ENCODE data around the gene RYR3. TPM values are rescaled to one million over a fixed set of nuclear protein-coding genes. Genes with fewer than 3 reads are reported as not detected.

The RYR3 gene
- total and polyA plus RNA-seq, 7 experiments from 2014 or later: 0.10 to 5.3 (median 1.2) TPM; not detected in 3

DNA sequence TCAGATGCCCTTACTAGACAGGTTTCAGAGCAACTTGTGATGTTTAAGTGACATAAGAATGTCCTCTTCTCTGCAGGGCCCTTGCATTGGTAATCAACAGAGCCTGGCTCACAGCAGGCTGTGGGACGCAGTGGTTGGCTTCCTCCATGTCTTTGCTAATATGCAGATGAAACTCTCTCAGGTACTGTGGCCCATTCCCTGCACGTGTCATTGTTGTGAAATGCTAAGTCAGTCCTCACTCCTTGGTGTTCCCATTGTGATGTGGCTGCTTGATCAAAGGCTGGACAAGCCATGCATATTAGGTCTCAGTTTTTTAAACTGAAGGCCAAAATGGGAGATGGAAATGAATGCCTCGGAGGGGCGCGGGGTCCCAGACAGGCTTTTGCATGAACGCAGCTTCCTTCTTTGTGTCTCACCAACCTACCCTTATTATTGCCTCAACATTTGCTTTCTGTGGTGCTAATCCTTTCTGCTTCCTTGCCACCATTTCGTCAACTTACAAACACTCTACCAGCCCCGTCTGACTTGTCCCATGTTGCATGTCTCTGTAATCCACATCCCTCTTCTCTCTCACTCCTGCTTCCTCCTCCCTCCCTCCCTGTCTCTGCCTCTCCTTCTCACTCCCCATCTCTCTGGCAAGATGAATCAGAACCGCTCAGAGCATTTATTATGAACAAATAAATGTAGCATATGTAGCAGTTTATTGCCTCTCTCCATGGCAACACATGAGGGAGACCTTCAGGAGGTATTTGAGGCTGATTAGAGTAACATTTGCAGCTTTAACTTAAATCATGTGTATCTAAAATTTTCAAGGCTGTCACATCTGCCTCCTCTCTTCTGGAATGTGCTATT is 524.4 kb downstream of the RYR3 start:
- Mint-ChIP-seq H3K27ac (no peak overlapping the region), H3K4me1 (no peaks in the 10 kb centered on the region), H3K9me3 (no peaks in the 10 kb centered on the region), H3K27me3 (peaks cover 0 to 16% (median 9%) of the 10 kb centered on the region in 5 donors), H3K4me3 (no peak overlapping the region), H3K36me3 (no peaks in the 10 kb centered on the region)
- DNase-seq (no peak), ATAC-seq (no peak)
- H3K36me3 ChIP-seq (ENCODE audit: control insufficient read depth in 2 of 3, insufficient read depth in 3 of 3, low read length in 3 of 3): no peaks in the 10 kb centered on the region
- H3K9me3 ChIP-seq (ENCODE audit: control insufficient read depth in 2 of 3, low read length in 3 of 3): no peaks in the 10 kb centered on the region
- no peaks in the 10 kb centered on the region for H3K4me1 ChIP-seq (ENCODE audit: control insufficient read depth in 2 of 2, insufficient read depth in 2 of 2, low read length in 2 of 2)
- H3K27me3 ChIP-seq (ENCODE audit: control insufficient read depth in 2 of 2, insufficient read depth in 2 of 2, low read length in 2 of 2): no peaks in the 10 kb centered on the region
- ChIA-PET POLR2A (no interaction called here), CTCF (no interaction called here)
- no peak overlapping the region for H3K27ac ChIP-seq (ENCODE audit: low read depth, low read length)
- intact Hi-C loops (cut with micrococcal nuclease): no loop called here
- no peak overlapping the region for H3K4me3 ChIP-seq (ENCODE audit: low read length)

DNA sequence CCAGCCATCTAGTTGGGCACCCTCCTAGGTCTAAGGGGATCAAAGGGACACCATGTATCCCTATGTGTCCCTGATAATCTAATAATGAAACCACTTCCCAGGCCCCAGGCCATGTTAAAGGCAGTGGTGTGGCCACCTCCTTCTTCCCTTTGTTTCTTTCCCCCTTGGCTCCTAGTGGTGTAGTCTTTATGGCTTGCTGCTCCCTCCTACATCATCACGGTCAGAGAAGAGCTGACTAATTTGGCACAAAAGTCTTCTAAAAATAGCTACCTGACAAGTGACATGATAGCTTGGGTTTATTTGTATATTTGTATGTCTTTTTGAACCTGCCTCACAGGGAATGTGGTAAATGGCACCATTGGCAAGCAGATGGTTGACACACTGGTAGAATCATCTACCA is 526.5 kb downstream of the RYR3 start:
- H3K27ac Mint-ChIP-seq: peak overlapping the region in 1 of 9 donors; percentile 52
- Histone ChIP-seq H3K4me3 (ENCODE audit: low read length) (no peak overlapping the region), H3K36me3 (ENCODE audit: control insufficient read depth in 2 of 3, insufficient read depth in 3 of 3, low read length in 3 of 3) (no peaks in the 10 kb centered on the region), H3K27ac (ENCODE audit: low read depth, low read length) (no peak overlapping the region), H3K27me3 (ENCODE audit: control insufficient read depth in 2 of 2, insufficient read depth in 2 of 2, low read length in 2 of 2) (no peaks in the 10 kb centered on the region), H3K9me3 (ENCODE audit: control insufficient read depth in 2 of 3, low read length in 3 of 3) (no peaks in the 10 kb centered on the region), H3K4me1 (ENCODE audit: control insufficient read depth in 2 of 2, insufficient read depth in 2 of 2, low read length in 2 of 2) (no peaks in the 10 kb centered on the region)
- H3K9me3 Mint-ChIP-seq: no peaks in the 10 kb centered on the region
- H3K27me3 Mint-ChIP-seq: peaks cover 0 to 27% (median 21%) of the 10 kb centered on the region in 5 donors
- ChIA-PET CTCF (no interaction called here), POLR2A (no interaction called here)
- H3K36me3 Mint-ChIP-seq: no peaks in the 10 kb centered on the region
- no peaks in the 10 kb centered on the region for H3K4me1 Mint-ChIP-seq
- intact Hi-C loops (cut with micrococcal nuclease): no loop called here
- no peak overlapping the region for H3K4me3 Mint-ChIP-seq
- DNase-seq: no peak
- no peak for ATAC-seq

DNA sequence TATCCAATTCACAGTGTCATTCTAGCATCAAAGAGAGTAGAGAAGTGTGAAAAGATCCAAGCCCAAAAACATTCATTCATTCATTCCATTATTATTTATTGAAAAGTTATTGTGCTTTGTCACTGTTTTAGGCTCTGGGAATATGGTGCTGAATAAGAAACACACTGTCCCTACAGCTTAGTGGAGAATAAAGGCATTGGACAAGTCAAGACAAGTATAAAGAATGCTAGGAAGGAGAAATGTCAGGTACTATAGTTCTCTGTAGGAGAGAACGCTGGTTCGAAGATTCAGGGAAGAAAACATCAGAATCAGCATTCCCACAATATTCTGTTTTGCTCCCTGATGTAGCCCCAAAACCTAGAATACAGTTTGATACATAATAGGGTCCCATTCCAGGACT is 528.8 kb downstream of the RYR3 start:
- DNase-seq (no peak), ATAC-seq (no peak)
- no peak overlapping the region for H3K27ac Mint-ChIP-seq
- peaks cover 0 to 37% (median 25%) of the 10 kb centered on the region in 5 donors for H3K27me3 Mint-ChIP-seq
- no peak overlapping the region for H3K4me3 ChIP-seq (ENCODE audit: low read length)
- no peaks in the 10 kb centered on the region for H3K36me3 ChIP-seq (ENCODE audit: control insufficient read depth in 2 of 3, insufficient read depth in 3 of 3, low read length in 3 of 3)
- ChIA-PET CTCF (no interaction called here), POLR2A (no interaction called here)
- H3K9me3 ChIP-seq (ENCODE audit: control insufficient read depth in 2 of 3, low read length in 3 of 3): no peaks in the 10 kb centered on the region
- no peaks in the 10 kb centered on the region for H3K27me3 ChIP-seq (ENCODE audit: control insufficient read depth in 2 of 2, insufficient read depth in 2 of 2, low read length in 2 of 2)
- H3K4me3 Mint-ChIP-seq: no peak overlapping the region
- H3K9me3 Mint-ChIP-seq: peaks cover 0 to 2% (median 0%) of the 10 kb centered on the region in 11 donors
- no peaks in the 10 kb centered on the region for H3K4me1 Mint-ChIP-seq
- no peaks in the 10 kb centered on the region for H3K4me1 ChIP-seq (ENCODE audit: control insufficient read depth in 2 of 2, insufficient read depth in 2 of 2, low read length in 2 of 2)
- no peak overlapping the region for H3K27ac ChIP-seq (ENCODE audit: low read depth, low read length)
- intact Hi-C loops (cut with micrococcal nuclease): no loop called here
- H3K36me3 Mint-ChIP-seq: no peaks in the 10 kb centered on the region

DNA sequence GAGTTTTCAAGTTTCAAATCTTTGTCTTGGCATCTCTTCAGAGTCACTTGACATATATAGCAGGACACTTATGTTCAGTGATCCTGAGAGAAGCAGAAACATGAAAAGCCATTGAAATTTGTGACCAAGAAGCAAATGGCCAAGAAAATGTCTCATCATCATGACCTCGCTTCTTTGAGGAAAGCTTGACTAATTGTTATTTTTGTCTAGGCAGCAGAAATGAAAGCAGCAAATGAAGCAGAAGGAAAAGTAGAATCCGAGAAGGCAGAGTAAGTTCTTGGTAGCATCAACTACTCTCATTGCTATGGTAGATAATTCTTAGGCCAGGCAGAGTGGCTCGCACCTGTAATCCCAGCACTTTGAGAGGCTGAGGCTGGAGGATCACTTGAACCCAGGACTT is 529.8 kb downstream of the RYR3 start:
- CTCF ChIA-PET: no interaction called here
- no peaks in the 10 kb centered on the region for H3K36me3 ChIP-seq (ENCODE audit: control insufficient read depth in 2 of 3, insufficient read depth in 3 of 3, low read length in 3 of 3)
- Mint-ChIP-seq H3K9me3 (peaks cover 0 to 2% (median 0%) of the 10 kb centered on the region in 11 donors), H3K27ac (no peak overlapping the region), H3K27me3 (peaks cover 0 to 41% (median 22%) of the 10 kb centered on the region in 5 donors), H3K36me3 (no peaks in the 10 kb centered on the region), H3K4me1 (no peaks in the 10 kb centered on the region), H3K4me3 (no peak overlapping the region)
- intact Hi-C loops (cut with micrococcal nuclease): no loop called here
- POLR2A ChIA-PET: no interaction called here
- no peak overlapping the region for H3K27ac ChIP-seq (ENCODE audit: low read depth, low read length)
- ATAC-seq (no peak), DNase-seq (no peak)
- no peaks in the 10 kb centered on the region for H3K9me3 ChIP-seq (ENCODE audit: control insufficient read depth in 2 of 3, low read length in 3 of 3)
- no peak overlapping the region for H3K4me3 ChIP-seq (ENCODE audit: low read length)
- no peaks in the 10 kb centered on the region for H3K27me3 ChIP-seq (ENCODE audit: control insufficient read depth in 2 of 2, insufficient read depth in 2 of 2, low read length in 2 of 2)
- no peaks in the 10 kb centered on the region for H3K4me1 ChIP-seq (ENCODE audit: control insufficient read depth in 2 of 2, insufficient read depth in 2 of 2, low read length in 2 of 2)

DNA sequence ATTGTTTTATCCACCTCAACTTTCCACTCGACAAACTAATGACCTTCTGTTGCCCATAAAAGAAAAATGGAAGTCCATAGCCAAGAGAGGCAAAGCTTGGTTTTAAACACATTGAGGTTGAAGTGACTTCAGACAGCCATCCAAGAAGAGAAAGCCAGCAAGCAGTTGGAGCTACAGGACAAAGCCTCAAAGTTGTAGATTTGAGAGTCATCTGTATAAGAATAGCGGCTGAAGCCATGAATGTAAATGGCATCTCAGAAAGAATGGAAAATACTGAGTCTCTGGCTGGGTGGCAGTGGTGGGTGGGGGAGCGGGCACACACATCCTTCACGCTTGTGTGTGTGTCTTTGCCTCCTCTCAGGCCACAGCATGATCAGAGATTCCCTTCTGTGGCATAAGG is 533.4 kb downstream of the RYR3 start:
- CTCF ChIA-PET: no interaction called here
- H3K27ac Mint-ChIP-seq: no peak overlapping the region
- ATAC-seq (no peak), DNase-seq (no peak)
- Histone ChIP-seq H3K27me3 (ENCODE audit: control insufficient read depth in 2 of 2, insufficient read depth in 2 of 2, low read length in 2 of 2) (no peaks in the 10 kb centered on the region), H3K4me3 (ENCODE audit: low read length) (no peak overlapping the region), H3K36me3 (ENCODE audit: control insufficient read depth in 2 of 3, insufficient read depth in 3 of 3, low read length in 3 of 3) (no peaks in the 10 kb centered on the region), H3K27ac (ENCODE audit: low read depth, low read length) (no peak overlapping the region), H3K4me1 (ENCODE audit: control insufficient read depth in 2 of 2, insufficient read depth in 2 of 2, low read length in 2 of 2) (no peaks in the 10 kb centered on the region), H3K9me3 (ENCODE audit: control insufficient read depth in 2 of 3, low read length in 3 of 3) (no peaks in the 10 kb centered on the region)
- POLR2A ChIA-PET: no interaction called here
- H3K36me3 Mint-ChIP-seq: no peaks in the 10 kb centered on the region
- intact Hi-C loops (cut with micrococcal nuclease): no loop called here
- H3K9me3 Mint-ChIP-seq: peaks cover 0 to 7% (median 0%) of the 10 kb centered on the region in 11 donors
- H3K27me3 Mint-ChIP-seq: peaks cover 0 to 37% (median 22%) of the 10 kb centered on the region in 5 donors
- no peaks in the 10 kb centered on the region for H3K4me1 Mint-ChIP-seq
- H3K4me3 Mint-ChIP-seq: no peak overlapping the region

DNA sequence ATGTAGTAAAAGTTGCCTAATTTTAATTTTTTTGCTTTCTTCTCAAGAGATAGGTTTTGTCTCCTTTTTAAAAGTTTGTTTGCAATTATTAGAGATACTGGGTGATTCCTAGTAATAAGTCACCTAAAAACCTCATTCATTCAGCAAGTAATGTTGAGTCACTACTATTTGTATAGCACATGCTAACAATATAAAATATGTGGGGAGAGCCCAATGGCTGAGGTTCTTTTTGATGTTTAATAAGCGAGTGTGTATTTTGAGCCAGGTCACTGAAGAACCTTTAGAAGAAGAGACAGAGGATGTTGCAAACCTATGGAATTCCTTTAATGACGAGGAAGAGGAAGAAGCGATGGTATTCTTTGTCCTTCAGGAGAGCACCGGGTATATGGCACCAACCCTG is 533.8 kb downstream of the RYR3 start:
- H3K36me3 ChIP-seq (ENCODE audit: control insufficient read depth in 2 of 3, insufficient read depth in 3 of 3, low read length in 3 of 3): no peaks in the 10 kb centered on the region
- Mint-ChIP-seq H3K9me3 (peaks cover 0 to 7% (median 0%) of the 10 kb centered on the region in 11 donors), H3K4me3 (no peak overlapping the region), H3K27me3 (peaks cover 0 to 36% (median 22%) of the 10 kb centered on the region in 5 donors), H3K4me1 (no peaks in the 10 kb centered on the region), H3K36me3 (no peaks in the 10 kb centered on the region), H3K27ac (no peak overlapping the region)
- H3K9me3 ChIP-seq (ENCODE audit: control insufficient read depth in 2 of 3, low read length in 3 of 3): no peaks in the 10 kb centered on the region
- ChIA-PET CTCF (no interaction called here), POLR2A (no interaction called here)
- H3K27me3 ChIP-seq (ENCODE audit: control insufficient read depth in 2 of 2, insufficient read depth in 2 of 2, low read length in 2 of 2): no peaks in the 10 kb centered on the region
- ATAC-seq (no peak), DNase-seq (no peak)
- intact Hi-C loops (cut with micrococcal nuclease): no loop called here
- no peak overlapping the region for H3K4me3 ChIP-seq (ENCODE audit: low read length)
- H3K4me1 ChIP-seq (ENCODE audit: control insufficient read depth in 2 of 2, insufficient read depth in 2 of 2, low read length in 2 of 2): no peaks in the 10 kb centered on the region
- H3K27ac ChIP-seq (ENCODE audit: low read depth, low read length): no peak overlapping the region

DNA sequence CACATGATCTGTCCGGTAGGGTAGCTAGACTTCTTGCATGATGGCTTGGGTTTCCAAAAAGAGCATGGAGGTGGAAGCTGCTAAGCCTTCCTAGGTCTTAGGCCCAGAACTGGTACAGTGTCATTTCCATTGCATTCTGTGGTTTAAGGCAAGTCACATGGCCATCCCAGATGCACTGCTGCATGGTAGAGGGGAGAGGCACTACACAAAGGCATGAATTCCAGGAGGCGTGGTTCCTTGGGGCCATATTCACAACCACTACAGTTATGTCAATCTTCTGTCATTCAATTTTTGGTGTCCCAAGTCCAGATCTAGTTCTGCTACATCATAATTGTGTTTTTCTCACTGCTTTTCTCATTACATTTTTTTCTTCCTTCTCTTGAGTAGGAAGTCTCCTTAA is 535.4 kb downstream of the RYR3 start:
- CTCF ChIA-PET: no interaction called here
- DNase-seq (no peak), ATAC-seq (no peak)
- no peak overlapping the region for H3K4me3 Mint-ChIP-seq
- intact Hi-C loops (cut with micrococcal nuclease): no loop called here
- H3K36me3 Mint-ChIP-seq: no peaks in the 10 kb centered on the region
- Histone ChIP-seq H3K36me3 (ENCODE audit: control insufficient read depth in 2 of 3, insufficient read depth in 3 of 3, low read length in 3 of 3) (no peaks in the 10 kb centered on the region), H3K27ac (ENCODE audit: low read depth, low read length) (no peak overlapping the region), H3K4me3 (ENCODE audit: low read length) (no peak overlapping the region), H3K9me3 (ENCODE audit: control insufficient read depth in 2 of 3, low read length in 3 of 3) (no peaks in the 10 kb centered on the region), H3K4me1 (ENCODE audit: control insufficient read depth in 2 of 2, insufficient read depth in 2 of 2, low read length in 2 of 2) (no peaks in the 10 kb centered on the region), H3K27me3 (ENCODE audit: control insufficient read depth in 2 of 2, insufficient read depth in 2 of 2, low read length in 2 of 2) (no peaks in the 10 kb centered on the region)
- H3K9me3 Mint-ChIP-seq: peaks cover 0 to 7% (median 0%) of the 10 kb centered on the region in 11 donors
- H3K27ac Mint-ChIP-seq: no peak overlapping the region
- H3K4me1 Mint-ChIP-seq: no peaks in the 10 kb centered on the region
- POLR2A ChIA-PET: no interaction called here
- peaks cover 0 to 27% (median 13%) of the 10 kb centered on the region in 5 donors for H3K27me3 Mint-ChIP-seq
